OCI-LY7 (cell line): ENCODE results near the gene TM4SF1. TPM values are rescaled to one million over a fixed set of nuclear protein-coding genes. Genes with fewer than 3 reads are reported as not detected.

Experiments
- BruUV-seq: library from RNA; stranded (reverse); fragments of 400-500 nt; replicated peaks from 2 replicates; lab custom pipeline; 2021; lab: Mats Ljungman, UMichigan
- CTCF ChIA-PET: fragments of 300-600 bp; sonication (Branson Sonifier 250); formaldehyde crosslinking; loops from one replicate; lab custom pipeline; 2022; ENCODE audit warnings: antibody characterized with exemption; ENCODE audit not compliant: unreplicated experiment; lab: Charles Lee
- POLR2A ChIA-PET: fragments of 300-600 bp; sonication (Branson Sonifier 250); formaldehyde crosslinking; loops from one replicate; lab custom pipeline; 2022; ENCODE audit warnings: antibody characterized with exemption; lab: Charles Lee
- DNase-seq: peaks from one replicate; pipeline ENCODE4 v3.0.0-alpha.2; 2015; ENCODE audit warnings: low spot score
- H2AFZ ChIP-seq: fragments of 200-600 bp; sonication (generic), shearing (Covaris generic); 2 replicates; pipeline ENCODE4 v1.6.1; 2014; ENCODE audit warnings: mild to moderate bottlenecking, antibody characterized with exemption, low read length, moderate library complexity
- H3K27ac ChIP-seq: fragments of 200-600 bp; sonication (generic); 2 replicates; pipeline ENCODE4 v1.5.1; 2014; ENCODE audit warnings: mixed run types, low read depth, mild to moderate bottlenecking, moderate library complexity, low read length, inconsistent platforms; ENCODE audit not compliant: poor library complexity, severe bottlenecking
- H3K36me3 ChIP-seq: fragments of 200-600 bp; sonication (generic); 2 replicates; pipeline ENCODE4 v1.6.1; 2014; ENCODE audit warnings: mild to moderate bottlenecking, antibody characterized with exemption, low read length, moderate library complexity, mixed read lengths; ENCODE audit not compliant: insufficient read depth
- H3K4me1 ChIP-seq: fragments of 200-600 bp; sonication (generic); 2 replicates; pipeline ENCODE4 v1.5.1; 2014; ENCODE audit warnings: mild to moderate bottlenecking, low read length; ENCODE audit not compliant: insufficient read depth, poor library complexity, severe bottlenecking
- H3K4me2 ChIP-seq: fragments of 200-600 bp; sonication (generic); 2 replicates; pipeline ENCODE4 v1.6.1; 2014; ENCODE audit warnings: mild to moderate bottlenecking, low read length
- H3K4me3 ChIP-seq: fragments of 200-600 bp; sonication (generic); 2 replicates; pipeline ENCODE4 v1.5.1; 2014; ENCODE audit warnings: mild to moderate bottlenecking, low read depth, low read length; ENCODE audit not compliant: poor library complexity, severe bottlenecking
- H3K79me2 ChIP-seq: fragments of 200-600 bp; sonication (generic); 2 replicates; pipeline ENCODE4 v1.6.1; 2016; ENCODE audit warnings: low read depth, mild to moderate bottlenecking, low read length, moderate library complexity, mixed read lengths; ENCODE audit not compliant: insufficient read depth
- H3K9me2 ChIP-seq: fragments of 200-600 bp; sonication (generic); 2 replicates; pipeline ENCODE4 v1.6.1; 2016; ENCODE audit warnings: mild to moderate bottlenecking, low read length, mixed read lengths; ENCODE audit not compliant: insufficient read depth
- H3K9me3 ChIP-seq: fragments of 200-600 bp; sonication (generic); 2 replicates; pipeline ENCODE4 v1.6.1; 2014; ENCODE audit warnings: mild to moderate bottlenecking, mixed run types, low read length, mixed read lengths
- H4K20me1 ChIP-seq: fragments of 200-600 bp; sonication (generic); 2 replicates; pipeline ENCODE4 v1.6.1; 2014; ENCODE audit warnings: mild to moderate bottlenecking, antibody characterized with exemption, low read length, moderate library complexity, mixed read lengths; ENCODE audit not compliant: insufficient read depth
- CTCF ChIP-seq: fragments of 200-600 bp; sonication (generic); conservative IDR thresholded peaks from 2 replicates; pipeline ENCODE4 v1.5.1; 2014; ENCODE audit warnings: mild to moderate bottlenecking, antibody characterized with exemption, low read length, moderate library complexity, mixed read lengths
- EZH2phosphoT487 ChIP-seq: fragments of 200-600 bp; sonication (generic); IDR thresholded peaks from 2 replicates; pipeline ENCODE4 v1.6.1; 2018; ENCODE audit warnings: low read depth, borderline replicate concordance, mild to moderate bottlenecking, mixed run types, antibody characterized with exemption, low read length, moderate library complexity, mixed read lengths
- intact Hi-C: fragments of 100-400 bp; cut with micrococcal nuclease; formaldehyde crosslinking; loops from one replicate; pipeline ENCODE4 v1.10.0; 2022; ENCODE audit not compliant: unreplicated experiment
- total RNA-seq, 2 experiments: library from RNA; depleted of rRNA in 1 of 2; stranded (reverse); fragments of >200 nt in 1 of 2; shearing (Covaris generic) in 1 of 2; gene quantifications; 2 replicates each; pipeline ENCODE4 v1.2.3, GENCODE V29; 2014 to 2022

TM4SF1 gene
- total RNA-seq, 2 experiments from 2014 or later, result not detected

GRCh38 chr3:149356044-149356592 is 21.3 kb downstream of the TM4SF1 start:
- H3K4me2 ChIP-seq, result no peak overlapping the region
- POLR2A ChIA-PET, result interaction anchor here (1.9 kb wide), 1 partner anchor 12 kb away, joined by 5 read pairs; no protein-coding TSS in a partner anchor

GRCh38 chr3:149353581-149354184 is 23.8 kb downstream of the TM4SF1 start:
- intact Hi-C loops, result no loop called here
- Histone ChIP-seq H3K9me3 (no peaks in the 10 kb centered on the region), H3K9me2 (no peaks in the 10 kb centered on the region), H3K27ac (no peak overlapping the region), H3K4me2 (no peak overlapping the region), H4K20me1 (no peaks in the 10 kb centered on the region), H3K4me1 (no peaks in the 10 kb centered on the region), H3K36me3 (no peaks in the 10 kb centered on the region), H2AFZ (no peak overlapping the region), H3K79me2 (no peaks in the 10 kb centered on the region), H3K4me3 (no peak overlapping the region)
- DNase-seq, result no peak
- no peak for TF ChIP-seq EZH2phosphoT487
- TF ChIP-seq CTCF, result no peak
- no TSS peak for BruUV-seq
- POLR2A ChIA-PET, result no interaction called here
- CTCF ChIA-PET, result no interaction called here

More at GRCh38 chr3:149356044-149356592, 21.3 kb downstream of the TM4SF1 start:
- intact Hi-C loops, result no loop called here
- H4K20me1 ChIP-seq, result no peaks in the 10 kb centered on the region
- no peak overlapping the region for H3K27ac ChIP-seq
- no peaks in the 10 kb centered on the region for H3K79me2 ChIP-seq
- CTCF ChIA-PET, result no interaction called here
- H3K4me1 ChIP-seq, result no peaks in the 10 kb centered on the region
- no peaks in the 10 kb centered on the region for H3K9me3 ChIP-seq
- no peaks in the 10 kb centered on the region for H3K9me2 ChIP-seq
- no peak for DNase-seq
- no TSS peak for BruUV-seq
- no peak for TF ChIP-seq EZH2phosphoT487
- TF ChIP-seq CTCF, result no peak
- no peaks in the 10 kb centered on the region for H3K36me3 ChIP-seq
- H3K4me3 ChIP-seq, result no peak overlapping the region
- no peak overlapping the region for H2AFZ ChIP-seq

- CTCF ChIA-PET, result no interaction called here
- H2AFZ ChIP-seq, result no peak overlapping the region
- BruUV-seq, result no TSS peak
Measured at GRCh38 chr3:149352556-149352955, 24.9 kb downstream of the TM4SF1 start.

More at GRCh38 chr3:149352556-149352955, 24.9 kb downstream of the TM4SF1 start:
- Histone ChIP-seq H3K4me2 (no peak overlapping the region), H3K79me2 (no peaks in the 10 kb centered on the region), H3K27ac (no peak overlapping the region), H3K4me3 (no peak overlapping the region), H3K9me3 (no peaks in the 10 kb centered on the region), H3K9me2 (no peaks in the 10 kb centered on the region), H3K4me1 (no peaks in the 10 kb centered on the region), H4K20me1 (no peaks in the 10 kb centered on the region), H3K36me3 (no peaks in the 10 kb centered on the region)
- POLR2A ChIA-PET, result no interaction called here
- peak; percentile 85 for TF ChIP-seq CTCF
- TF ChIP-seq EZH2phosphoT487, result no peak
- peak; percentile 51 for DNase-seq
- intact Hi-C loops, result loop anchor here (1.0 kb wide), 1 partner anchor 128 kb away; no protein-coding TSS in a partner anchor
